DMS114 treated with DMSO at 0.1 percent for 48 hours (cell line): ENCODE measurements around the gene TMEM125.

Experiments
- DNase-seq: peaks from one replicate; lab custom pipeline; 2025; ENCODE audit not compliant: unreplicated experiment; lab: John Stamatoyannopoulos, UW

Gene TMEM125

GRCh38 chr1:43307458-43308158 lies 37.8 kb downstream of the TMEM125 start:
- DNase-seq, result no peak

- no peak for DNase-seq
These were observed 39.0 kb downstream of the TMEM125 start for GRCh38 chr1:43308635-43309404.

- no peak for DNase-seq
These were observed 39.7 kb downstream of the TMEM125 start for GRCh38 chr1:43309405-43310025.

- DNase-seq, result no peak
These were observed 41.7 kb downstream of the TMEM125 start for GRCh38 chr1:43311521-43311920.

GRCh38 chr1:43312212-43312623 lies 42.4 kb downstream of the TMEM125 start:
- no peak for DNase-seq

- DNase-seq, result no peak
These were observed 43.1 kb downstream of the TMEM125 start for GRCh38 chr1:43312663-43313515.

GRCh38 chr1:43313771-43314170 lies 44.0 kb downstream of the TMEM125 start:
- no peak for DNase-seq

GRCh38 chr1:43314233-43314632 lies 44.5 kb downstream of the TMEM125 start:
- no peak for DNase-seq

GRCh38 chr1:43315481-43315880 lies 45.7 kb downstream of the TMEM125 start:
- no peak for DNase-seq

GRCh38 chr1:43315963-43316737 lies 46.4 kb downstream of the TMEM125 start:
- no peak for DNase-seq

GRCh38 chr1:43316738-43317520 lies 47.1 kb downstream of the TMEM125 start:
- DNase-seq, result no peak

- DNase-seq, result no peak
These were observed 48.2 kb downstream of the TMEM125 start for GRCh38 chr1:43317817-43318471.

GRCh38 chr1:43318831-43319230 lies 49.0 kb downstream of the TMEM125 start:
- no peak for DNase-seq

- DNase-seq, result no peak
These were observed 49.5 kb downstream of the TMEM125 start for GRCh38 chr1:43319288-43319687.

- DNase-seq, result no peak
These were observed 50.0 kb downstream of the TMEM125 start for GRCh38 chr1:43319766-43320165.

- DNase-seq, result no peak
These were observed 51.6 kb downstream of the TMEM125 start for GRCh38 chr1:43321331-43321891.

- no peak for DNase-seq
These were observed 52.7 kb downstream of the TMEM125 start for GRCh38 chr1:43322506-43322905.
